ENCODE measurements around the gene USP54.

USP54 gene

DNA sequence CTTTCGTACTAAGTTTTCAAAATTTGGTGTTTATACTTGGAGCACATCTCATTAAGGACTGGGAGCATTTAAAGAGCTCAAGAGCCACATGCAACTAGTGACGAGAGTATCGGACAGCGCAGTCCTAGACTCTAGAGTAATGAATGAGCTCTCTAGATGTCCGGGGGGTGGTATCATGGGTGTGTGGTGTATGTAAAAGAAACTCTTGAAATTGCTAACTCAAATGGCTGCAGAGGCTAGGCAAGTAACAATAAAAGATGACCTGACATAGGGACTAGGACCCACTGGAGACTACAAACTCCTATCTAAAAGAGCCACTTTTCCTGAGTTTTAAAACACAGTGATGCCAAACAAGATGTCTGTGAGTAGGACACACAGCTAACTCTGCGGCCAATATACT lies 36.2 kb upstream of the USP54 start:
- Histone ChIP-seq H2AFZ (ENCODE audit: low read length) (no peak overlapping the region), H3K79me2 (ENCODE audit: insufficient read depth, low read length) (peaks cover 15% of the 10 kb centered on the region; the same call in 1 of the 2 replicates), H3K4me2 (ENCODE audit: low read depth, low read length, poor library complexity, severe bottlenecking) (peak overlapping the region; percentile 87), H3K36me3 (ENCODE audit: insufficient read depth, low read length) (no peaks in the 10 kb centered on the region), H3F3A (ENCODE audit: low read depth) (no peaks in the 10 kb centered on the region), H3K9ac (ENCODE audit: low read depth, low read length, poor library complexity, severe bottlenecking) (peak overlapping the region; percentile 16), H3K4me3 (ENCODE audit: low read length, poor library complexity, severe bottlenecking) (peak overlapping the region; percentile 87), H3K9me2 (replicated peaks; ENCODE audit: low read depth, low read length) (no peaks in the 10 kb centered on the region), H4K20me1 (ENCODE audit: insufficient read depth, low read length, poor library complexity, severe bottlenecking) (no peaks in the 10 kb centered on the region), H3K9me3 (ENCODE audit: insufficient read depth, low read depth, low read length) (no peaks in the 10 kb centered on the region), H3K27me3 (ENCODE audit: insufficient read depth, low read length, poor library complexity, severe bottlenecking) (no peaks in the 10 kb centered on the region), H3K4me1 (ENCODE audit: insufficient read depth, low read length, poor library complexity, severe bottlenecking) (peaks cover 18% of the 10 kb centered on the region)
- TF ChIP-seq, protein P1, sequence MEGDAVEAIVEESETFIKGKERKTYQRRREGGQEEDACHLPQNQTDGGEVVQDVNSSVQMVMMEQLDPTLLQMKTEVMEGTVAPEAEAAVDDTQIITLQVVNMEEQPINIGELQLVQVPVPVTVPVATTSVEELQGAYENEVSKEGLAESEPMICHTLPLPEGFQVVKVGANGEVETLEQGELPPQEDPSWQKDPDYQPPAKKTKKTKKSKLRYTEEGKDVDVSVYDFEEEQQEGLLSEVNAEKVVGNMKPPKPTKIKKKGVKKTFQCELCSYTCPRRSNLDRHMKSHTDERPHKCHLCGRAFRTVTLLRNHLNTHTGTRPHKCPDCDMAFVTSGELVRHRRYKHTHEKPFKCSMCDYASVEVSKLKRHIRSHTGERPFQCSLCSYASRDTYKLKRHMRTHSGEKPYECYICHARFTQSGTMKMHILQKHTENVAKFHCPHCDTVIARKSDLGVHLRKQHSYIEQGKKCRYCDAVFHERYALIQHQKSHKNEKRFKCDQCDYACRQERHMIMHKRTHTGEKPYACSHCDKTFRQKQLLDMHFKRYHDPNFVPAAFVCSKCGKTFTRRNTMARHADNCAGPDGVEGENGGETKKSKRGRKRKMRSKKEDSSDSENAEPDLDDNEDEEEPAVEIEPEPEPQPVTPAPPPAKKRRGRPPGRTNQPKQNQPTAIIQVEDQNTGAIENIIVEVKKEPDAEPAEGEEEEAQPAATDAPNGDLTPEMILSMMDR (conservative IDR thresholded peaks at IDR 0.05; ENCODE audit: low read length) = no peak
- TF ChIP-seq EZH2phosphoT487 (IDR thresholded peaks at IDR 0.05; ENCODE audit: borderline replicate concordance) = no peak

- Histone ChIP-seq H2AFZ (ENCODE audit: low read length) (peak overlapping the region; percentile 96), H3F3A (ENCODE audit: low read depth) (no peaks in the 10 kb centered on the region), H3K79me2 (ENCODE audit: insufficient read depth, low read length) (peaks cover 15% of the 10 kb centered on the region; the same call in 1 of the 2 replicates), H3K9me2 (replicated peaks; ENCODE audit: low read depth, low read length) (no peaks in the 10 kb centered on the region), H3K27me3 (ENCODE audit: insufficient read depth, low read length, poor library complexity, severe bottlenecking) (no peaks in the 10 kb centered on the region), H4K20me1 (ENCODE audit: insufficient read depth, low read length, poor library complexity, severe bottlenecking) (no peaks in the 10 kb centered on the region), H3K4me3 (ENCODE audit: low read length, poor library complexity, severe bottlenecking) (peak overlapping the region; percentile 87), H3K36me3 (ENCODE audit: insufficient read depth, low read length) (no peaks in the 10 kb centered on the region), H3K9me3 (ENCODE audit: insufficient read depth, low read depth, low read length) (no peaks in the 10 kb centered on the region), H3K9ac (ENCODE audit: low read depth, low read length, poor library complexity, severe bottlenecking) (peak overlapping the region; percentile 94), H3K4me2 (ENCODE audit: low read depth, low read length, poor library complexity, severe bottlenecking) (peak overlapping the region; percentile 87), H3K4me1 (ENCODE audit: insufficient read depth, low read length, poor library complexity, severe bottlenecking) (peaks cover 18% of the 10 kb centered on the region)
- TF ChIP-seq, protein P1 (conservative IDR thresholded peaks at IDR 0.05; ENCODE audit: low read length) = no peak
- TF ChIP-seq EZH2phosphoT487 (IDR thresholded peaks at IDR 0.05; ENCODE audit: borderline replicate concordance) = no peak
Measured at GRCh38 chr10:73625884-73626752, 35.0 kb upstream of the USP54 start.

DNA sequence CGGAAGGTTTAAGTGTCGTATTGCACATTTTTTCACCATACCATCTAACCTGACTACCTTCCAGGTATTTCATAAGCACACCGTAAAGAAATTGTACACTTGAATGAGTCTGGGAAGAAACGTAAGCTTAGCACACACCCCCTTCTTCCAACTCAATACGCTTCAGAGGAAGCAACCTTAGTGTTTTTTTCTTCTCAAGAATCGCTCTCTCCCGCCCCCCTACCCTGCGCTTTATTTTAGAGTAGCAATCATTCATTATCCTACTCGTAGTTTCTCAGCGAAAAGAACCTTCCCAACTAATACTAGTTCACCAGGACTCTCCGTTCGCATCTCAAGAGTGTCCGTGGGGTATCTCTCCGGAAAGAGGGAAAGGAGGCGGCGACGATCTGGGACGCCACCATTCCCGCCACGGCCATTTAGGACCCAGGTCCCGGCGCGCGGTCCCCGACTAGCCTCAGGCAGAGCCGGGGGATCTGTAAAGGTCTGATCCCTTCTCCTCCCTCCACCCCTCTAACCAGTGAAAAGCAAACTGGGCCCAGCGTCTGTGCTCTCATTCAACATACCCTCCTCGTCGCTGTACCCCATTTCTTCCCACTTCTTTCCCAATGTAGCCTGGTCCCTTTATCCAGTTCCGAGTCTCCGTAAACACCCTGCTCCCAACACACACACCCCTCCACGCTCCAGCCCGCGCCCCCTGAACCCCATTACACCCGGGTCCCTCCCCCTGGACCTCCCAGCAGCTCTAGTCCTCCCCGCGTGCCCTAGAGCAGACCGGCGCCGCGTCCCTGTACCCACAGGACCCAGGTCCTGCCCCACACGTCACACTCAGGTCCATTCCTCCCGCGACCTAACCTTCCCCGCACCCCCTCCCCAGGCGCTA lies 34.1 kb upstream of the USP54 start:
- Histone ChIP-seq H2AFZ (ENCODE audit: low read length) (peak overlapping the region; percentile 96), H3K9me3 (ENCODE audit: insufficient read depth, low read depth, low read length) (no peaks in the 10 kb centered on the region), H3K4me1 (ENCODE audit: insufficient read depth, low read length, poor library complexity, severe bottlenecking) (peaks cover 18% of the 10 kb centered on the region), H3K79me2 (ENCODE audit: insufficient read depth, low read length) (peaks cover 15% of the 10 kb centered on the region; the same call in 1 of the 2 replicates), H3K36me3 (ENCODE audit: insufficient read depth, low read length) (no peaks in the 10 kb centered on the region), H3K4me2 (ENCODE audit: low read depth, low read length, poor library complexity, severe bottlenecking) (peak overlapping the region; percentile 87), H3K9me2 (replicated peaks; ENCODE audit: low read depth, low read length) (no peaks in the 10 kb centered on the region), H3K27me3 (ENCODE audit: insufficient read depth, low read length, poor library complexity, severe bottlenecking) (no peaks in the 10 kb centered on the region), H3F3A (ENCODE audit: low read depth) (no peaks in the 10 kb centered on the region), H3K9ac (ENCODE audit: low read depth, low read length, poor library complexity, severe bottlenecking) (peak overlapping the region; percentile 76), H3K4me3 (ENCODE audit: low read length, poor library complexity, severe bottlenecking) (peak overlapping the region; percentile 87), H4K20me1 (ENCODE audit: insufficient read depth, low read length, poor library complexity, severe bottlenecking) (no peaks in the 10 kb centered on the region)
- TF ChIP-seq, protein P1 (conservative IDR thresholded peaks at IDR 0.05; ENCODE audit: low read length) = no peak
- TF ChIP-seq EZH2phosphoT487 (IDR thresholded peaks at IDR 0.05; ENCODE audit: borderline replicate concordance) = no peak
